Endothelial cell of umbilical vein (primary cell): ENCODE measurements around the gene B9D1. TPM values are rescaled to one million over a fixed set of nuclear protein-coding genes. Genes with fewer than 3 reads are reported as not detected.

Experiments used
- BruUV-seq: library from RNA; stranded (reverse); fragments of 400-500 nt; replicated peaks from 2 replicates; lab custom pipeline; 2021; lab: Mats Ljungman, UMichigan
- CTCF ChIA-PET: fragments of 300-600, 350-600 bp; sonication (Branson Sonifier 250); formaldehyde crosslinking; loops from one replicate; lab custom pipeline; 2021; ENCODE audit warnings: antibody characterized with exemption, inconsistent platforms; lab: Charles Lee
- POLR2A ChIA-PET: fragments of 300-600, 350-600 bp; sonication (Branson Sonifier 250); formaldehyde crosslinking; loops from one replicate; lab custom pipeline; 2021; ENCODE audit warnings: antibody characterized with exemption, inconsistent platforms; lab: Charles Lee
- DNase-seq: peaks from one replicate; pipeline ENCODE4 v3.0.0-alpha.2; 2011; ENCODE audit warnings: low read depth, low spot score
- FAIRE-seq: peaks from 2 replicates; lab custom pipeline; 2011; peaks lifted over from hg19 to GRCh38; lab: Jason Lieb, UNC
- H2AFZ ChIP-seq: 2 replicates; pipeline ENCODE4 v1.6.0; 2012; ENCODE audit warnings: low read depth, low read length, control low read depth, inconsistent platforms
- H3K27ac ChIP-seq: 2 replicates; pipeline ENCODE4 v1.5.1; 2011; ENCODE audit warnings: low read depth, mild to moderate bottlenecking, control low read depth, low read length, moderate library complexity; ENCODE audit not compliant: insufficient read depth
- H3K27me3 ChIP-seq, 2 experiments: 2 replicates each; pipeline versions ENCODE4 v1.6.0 to v1.6.1; 2011; ENCODE audit warnings: low read length in 2 of 2, mixed read lengths in 1 of 2; ENCODE audit not compliant: control insufficient read depth in 2 of 2, insufficient read depth in 2 of 2
- H3K36me3 ChIP-seq, 2 experiments: 2 replicates in 1 of 2; 3 replicates in 1 of 2; pipeline ENCODE4 v1.5.1; 2011; ENCODE audit warnings: low read length in 2 of 2, mild to moderate bottlenecking in 1 of 2, moderate library complexity in 1 of 2; ENCODE audit not compliant: control insufficient read depth in 2 of 2, insufficient read depth in 2 of 2; ENCODE audit errors: extremely low read depth in 1 of 2
- H3K4me1 ChIP-seq: 3 replicates; pipeline ENCODE4 v1.5.1; 2011; ENCODE audit warnings: mild to moderate bottlenecking, low read length; ENCODE audit not compliant: control insufficient read depth, insufficient read depth; ENCODE audit errors: extremely low read depth
- H3K4me2 ChIP-seq: 2 replicates; pipeline ENCODE4 v1.6.1; 2011; ENCODE audit warnings: low read length, control low read depth, mixed read lengths; ENCODE audit not compliant: insufficient read depth
- H3K4me3 ChIP-seq, 3 experiments: fragments of 200-600 bp in 1 of 3; sonication (generic), shearing (Covaris generic) in 1 of 3; replicated peaks in 1 of 3; 2 replicates each; pipeline ENCODE4 v1.5.1; 2011 to 2016; ENCODE audit warnings: control low read depth in 3 of 3, low read length in 3 of 3, mild to moderate bottlenecking in 2 of 3, inconsistent platforms in 1 of 3, low read depth in 1 of 3, moderate library complexity in 1 of 3; ENCODE audit not compliant: insufficient read depth in 1 of 3
- H3K79me2 ChIP-seq: 2 replicates; pipeline ENCODE4 v1.6.0; 2012; ENCODE audit warnings: low read length, inconsistent platforms; ENCODE audit not compliant: control insufficient read depth, insufficient read depth
- H3K9ac ChIP-seq: replicated peaks from 2 replicates; pipeline ENCODE3; 2011; ENCODE audit warnings: low read length, control low read depth; ENCODE audit not compliant: insufficient read depth; ENCODE audit errors: extremely low read depth
- H3K9me1 ChIP-seq: replicated peaks from 3 replicates; pipeline ENCODE4 v1.6.0; 2011; ENCODE audit warnings: mild to moderate bottlenecking, low read length; ENCODE audit not compliant: control insufficient read depth, insufficient read depth; ENCODE audit errors: extremely low read depth
- H3K9me3 ChIP-seq: replicated peaks from 2 replicates; pipeline ENCODE4 v1.5.1; 2012; ENCODE audit warnings: low read length, inconsistent platforms; ENCODE audit not compliant: control insufficient read depth, insufficient read depth
- H4K20me1 ChIP-seq: replicated peaks from 2 replicates; pipeline ENCODE3; 2011; ENCODE audit warnings: mild to moderate bottlenecking, low read length; ENCODE audit not compliant: control insufficient read depth, insufficient read depth; ENCODE audit errors: extremely low read depth
- CTCF ChIP-seq, 2 donors: IDR thresholded peaks; 1 replicate in 1 of 2; 2 replicates in 1 of 2; pipeline ENCODE4 v1.5.1; 2011; ENCODE audit warnings: low read length in 2 of 2, mild to moderate bottlenecking in 2 of 2, moderate library complexity in 2 of 2, control low read depth in 1 of 2, inconsistent platforms in 1 of 2, low read depth in 1 of 2; ENCODE audit not compliant: insufficient read depth in 1 of 2; ENCODE audit errors: extremely low read depth in 1 of 2
- EZH2 ChIP-seq: IDR thresholded peaks from 2 replicates; pipeline ENCODE4 v1.6.1; 2012; ENCODE audit warnings: borderline replicate concordance, low read depth, mild to moderate bottlenecking, moderate library complexity, low read length, inconsistent platforms; ENCODE audit not compliant: severe bottlenecking
- FOS ChIP-seq: IDR thresholded peaks from 2 replicates; pipeline ENCODE4 v1.6.1; 2011; ENCODE audit warnings: mild to moderate bottlenecking, low read length, moderate library complexity, borderline replicate concordance; ENCODE audit not compliant: insufficient read depth
- GATA2 ChIP-seq: IDR thresholded peaks from 2 replicates; pipeline ENCODE4 v1.7.0; 2011; ENCODE audit warnings: low read depth, mild to moderate bottlenecking, moderate library complexity, mixed read lengths, low read length; ENCODE audit not compliant: insufficient read length, insufficient read depth
- JUN ChIP-seq: IDR thresholded peaks from 2 replicates; pipeline ENCODE4 v1.6.1; 2011; ENCODE audit warnings: borderline replicate concordance, low read depth; ENCODE audit not compliant: insufficient read length, insufficient read depth
- MAX ChIP-seq: IDR thresholded peaks from 2 replicates; pipeline ENCODE4 v1.6.1; 2011; ENCODE audit not compliant: insufficient read depth, insufficient read length
- MYC ChIP-seq: IDR thresholded peaks from one replicate; pipeline ENCODE4 v1.6.1; 2011; ENCODE audit warnings: mild to moderate bottlenecking, low read depth, low read length
- POLR2A ChIP-seq: IDR thresholded peaks from 2 replicates; pipeline ENCODE4 v1.6.1; 2012; ENCODE audit warnings: low read depth, mild to moderate bottlenecking, control low read depth, low read length
- POLR2AphosphoS5 ChIP-seq: IDR thresholded peaks from 2 replicates; pipeline ENCODE4 v1.6.1; 2012; ENCODE audit warnings: low read depth, mild to moderate bottlenecking, control low read depth, low read length, moderate library complexity; ENCODE audit not compliant: insufficient read depth
- dilution Hi-C: fragments of 300-500 bp; cut with MboI; formaldehyde crosslinking; loops from one replicate; pipeline ENCODE4 v1.15.0; 2019; ENCODE audit warnings: low sequenced_read_pairs; ENCODE audit not compliant: extremely low pct_ligation_motif_present
- intact Hi-C: fragments of 100-400 bp; cut with micrococcal nuclease; formaldehyde crosslinking; loops from one replicate; pipeline ENCODE4 v1.10.0; 2022
- polyA plus RNA-seq, 4 experiments: library from polyadenylated mRNA; depleted of rRNA in 3 of 4; stranded (reverse) in 3 of 4; unstranded in 1 of 4; fragments of >200 nt; gene quantifications; 2 replicates each; pipeline versions ENCODE4 v1.2.1 to v1.2.3, GENCODE V29; 2011 to 2012; ENCODE audit warnings: missing spikeins in 1 of 4
- total RNA-seq: library from RNA; stranded (reverse); gene quantifications from 2 replicates; pipeline ENCODE4 v1.2.3, GENCODE V29; 2021

B9D1 gene
- total and polyA plus RNA-seq, 2 donors (not counting 3 experiments of a cell fraction or from before 2014, with no cell fraction given), result 20.5 to 55.8 TPM

DNA sequence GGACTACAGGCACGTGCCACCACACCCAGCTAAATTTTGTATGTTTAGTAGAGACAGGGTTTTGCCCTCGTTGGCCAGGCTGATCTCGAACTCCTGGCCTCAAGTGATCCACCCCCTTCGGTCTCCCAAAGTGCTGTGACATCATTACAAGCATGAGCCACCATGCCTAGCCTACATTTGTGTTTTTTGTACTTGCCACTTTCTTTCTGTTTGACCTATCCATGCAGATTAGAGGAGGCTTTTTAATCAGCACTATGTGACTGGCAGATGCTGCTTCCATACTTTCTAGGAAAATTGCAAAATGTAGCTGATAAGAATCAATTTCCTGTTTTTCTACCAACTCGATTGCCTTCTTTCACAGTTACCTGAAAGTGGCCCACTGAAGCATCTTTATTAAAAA is 57.3 kb downstream of the B9D1 start:
- Histone ChIP-seq H3K9me3 (no peaks in the 10 kb centered on the region), H3K27me3 (no peaks in the 10 kb centered on the region), H2AFZ (no peak overlapping the region), H3K79me2 (peaks cover 11% of the 10 kb centered on the region), H3K9ac (no peak overlapping the region), H3K27ac (no peak overlapping the region), H4K20me1 (no peaks in the 10 kb centered on the region), H3K4me2 (no peak overlapping the region), H3K9me1 (no peaks in the 10 kb centered on the region), H3K4me1 (peaks cover 23% of the 10 kb centered on the region), H3K36me3 (peaks cover 4 to 6% of the 10 kb centered on the region in 2 experiments), H3K4me3 (no peak overlapping the region)
- TF ChIP-seq GATA2, result peak; percentile 19
- no peak for TF ChIP-seq EZH2
- FAIRE-seq (peak; percentile 15), DNase-seq (no peak)
- BruUV-seq, result no TSS peak
- intact Hi-C loops, result no loop called here
- dilution Hi-C loops, result no loop called here
- POLR2A ChIA-PET, result no interaction called here
- CTCF ChIA-PET, result no interaction called here

GRCh38 chr17:19304751-19305150 is 57.8 kb downstream of the B9D1 start:
- H3K27ac ChIP-seq, result peak overlapping the region; percentile 48
- peak overlapping the region; percentile 2 for H3K4me2 ChIP-seq
- no TSS peak for BruUV-seq
- peaks cover 11% of the 10 kb centered on the region for H3K79me2 ChIP-seq
- no peaks in the 10 kb centered on the region for H3K27me3 ChIP-seq
- intact Hi-C loops (no loop called here), dilution Hi-C loops (no loop called here)
- H3K4me3 ChIP-seq, result no peak overlapping the region
- TF ChIP-seq POLR2AphosphoS5, result no peak
- TF ChIP-seq EZH2, result no peak
- no peak for TF ChIP-seq POLR2A
- TF ChIP-seq MAX, result no peak
- no peak for TF ChIP-seq MYC
- TF ChIP-seq CTCF (IDR thresholded peaks at IDR 0.05; ENCODE audit: extremely low read depth in 1 of 2, insufficient read depth in 1 of 2, low read depth in 1 of 2, low read length in 2 of 2), result no peak
- TF ChIP-seq GATA2, result no peak
- TF ChIP-seq JUN, result no peak
- no peak for TF ChIP-seq FOS
- no peaks in the 10 kb centered on the region for H4K20me1 ChIP-seq
- CTCF ChIA-PET, result interaction anchor here (0.8 to 2.5 kb wide), 4 partner anchors 13 to 58 kb away, joined by 3 to 13 read pairs (median 4); partner anchors contain the start of gene B9D1
- DNase-seq (no peak), FAIRE-seq (no peak)
- no peak overlapping the region for H2AFZ ChIP-seq
- H3K36me3 ChIP-seq, result peaks cover 4 to 6% of the 10 kb centered on the region in 2 experiments
- no peaks in the 10 kb centered on the region for H3K9me1 ChIP-seq
- H3K9me3 ChIP-seq, result no peaks in the 10 kb centered on the region
- POLR2A ChIA-PET, result no interaction called here
- peaks cover 23% of the 10 kb centered on the region for H3K4me1 ChIP-seq
- H3K9ac ChIP-seq, result no peak overlapping the region
